ENCODE results near the gene TAS2R1.

TAS2R1 gene

GRCh38 chr5:9625731-9626130 is 4.4 kb downstream of the TAS2R1 start:
- in situ Hi-C loops (cut with HindIII; ENCODE audit: low sequenced_read_pairs) = no loop called here
- DNase-seq (ENCODE audit: low read depth, low spot score) = no peak
- no peak overlapping the region for H3K4me3 ChIP-seq (ENCODE audit: low read depth, low read length)
- no peak for TF ChIP-seq CTCF (IDR thresholded peaks at IDR 0.05; ENCODE audit: low read depth, low read length)

- no peak for TF ChIP-seq CTCF (IDR thresholded peaks at IDR 0.05; ENCODE audit: low read depth, low read length)
- no peak overlapping the region for H3K4me3 ChIP-seq (ENCODE audit: low read depth, low read length)
- in situ Hi-C loops (cut with HindIII; ENCODE audit: low sequenced_read_pairs) = no loop called here
- DNase-seq (ENCODE audit: low read depth, low spot score) = no peak
Measured at GRCh38 chr5:9625286-9625685, 4.9 kb downstream of the TAS2R1 start.

GRCh38 chr5:9624196-9624947 is 5.8 kb downstream of the TAS2R1 start:
- no peak for TF ChIP-seq CTCF (IDR thresholded peaks at IDR 0.05; ENCODE audit: low read depth, low read length)
- no peak for DNase-seq (ENCODE audit: low read depth, low spot score)
- in situ Hi-C loops (cut with HindIII; ENCODE audit: low sequenced_read_pairs) = no loop called here
- no peak overlapping the region for H3K4me3 ChIP-seq (ENCODE audit: low read depth, low read length)

- in situ Hi-C loops (cut with HindIII; ENCODE audit: low sequenced_read_pairs) = no loop called here
- TF ChIP-seq CTCF (IDR thresholded peaks at IDR 0.05; ENCODE audit: low read depth, low read length) = no peak
- no peak for DNase-seq (ENCODE audit: low read depth, low spot score)
- no peak overlapping the region for H3K4me3 ChIP-seq (ENCODE audit: low read depth, low read length)
Measured at GRCh38 chr5:9623661-9624060, 6.5 kb downstream of the TAS2R1 start.

GRCh38 chr5:9622971-9623421 is 7.2 kb downstream of the TAS2R1 start:
- in situ Hi-C loops (cut with HindIII; ENCODE audit: low sequenced_read_pairs) = no loop called here
- DNase-seq (ENCODE audit: low read depth, low spot score) = peak; percentile 77
- TF ChIP-seq CTCF (IDR thresholded peaks at IDR 0.05; ENCODE audit: low read depth, low read length) = no peak
- H3K4me3 ChIP-seq (ENCODE audit: low read depth, low read length) = no peak overlapping the region

- in situ Hi-C loops (cut with HindIII; ENCODE audit: low sequenced_read_pairs) = no loop called here
- no peak for DNase-seq (ENCODE audit: low read depth, low spot score)
- no peak for TF ChIP-seq CTCF (IDR thresholded peaks at IDR 0.05; ENCODE audit: low read depth, low read length)
- no peak overlapping the region for H3K4me3 ChIP-seq (ENCODE audit: low read depth, low read length)
Measured at GRCh38 chr5:9621379-9621903, 8.7 kb downstream of the TAS2R1 start.
